Neural progenitor cell (in vitro differentiated cells): ENCODE measurements around the gene CGB1. TPM values are rescaled to one million over a fixed set of nuclear protein-coding genes. Genes with fewer than 3 reads are reported as not detected.
A peak's percentile ranks its signal among the peaks of the same experiment; 100 is the strongest.

Experiments used
- DNase-seq: peaks from one replicate; pipeline ENCODE4 v3.0.0-alpha.2; 2016; ENCODE audit warnings: low spot score
- H2AFZ ChIP-seq: fragments of 200-600 bp; sonication (generic); replicated peaks from 2 replicates; pipeline ENCODE4 v1.6.1; 2016; ENCODE audit warnings: antibody characterized with exemption
- H3F3A ChIP-seq: fragments of 200-600 bp; sonication (generic); 2 replicates; pipeline ENCODE4 v1.6.1; 2016; ENCODE audit warnings: antibody characterized with exemption, low read depth
- H3K27ac ChIP-seq: fragments of 200-600 bp; sonication (generic); 2 replicates; pipeline ENCODE4 v1.5.1; 2016; ENCODE audit warnings: mild to moderate bottlenecking
- H3K27me3 ChIP-seq: fragments of 200-600 bp; sonication (generic); 2 replicates; pipeline ENCODE4 v1.6.1; 2016; ENCODE audit warnings: mild to moderate bottlenecking, moderate library complexity
- H3K36me3 ChIP-seq: fragments of 200-600 bp; sonication (generic); 2 replicates; pipeline ENCODE4 v1.5.1; 2016
- H3K4me1 ChIP-seq: fragments of 200-600 bp; sonication (generic); 2 replicates; pipeline ENCODE4 v1.6.1; 2016; ENCODE audit warnings: mixed run types
- H3K4me2 ChIP-seq: fragments of 200-600 bp; sonication (generic); 2 replicates; pipeline ENCODE4 v1.6.1; 2016
- H3K4me3 ChIP-seq: fragments of 200-600 bp; sonication (generic); 2 replicates; pipeline ENCODE4 v1.5.1; 2016
- H3K79me2 ChIP-seq: fragments of 200-600 bp; sonication (generic); 2 replicates; pipeline ENCODE4 v1.6.1; 2016; ENCODE audit warnings: low read depth
- H3K9ac ChIP-seq: fragments of 200-600 bp; sonication (generic); 2 replicates; pipeline ENCODE4 v1.6.1; 2016
- H3K9me3 ChIP-seq: fragments of 200-600 bp; sonication (generic); 2 replicates; pipeline ENCODE4 v1.5.1; 2016; ENCODE audit warnings: low read depth
- H4K20me1 ChIP-seq: fragments of 200-600 bp; sonication (generic); 2 replicates; pipeline ENCODE4 v1.6.1; 2016; ENCODE audit warnings: low read depth
- H3K27ac Mint-ChIP-seq: 3 replicates; pipeline ENCODE4 v1.8.0; 2021; ENCODE audit warnings: mixed read lengths
- H3K27me3 Mint-ChIP-seq: 2 replicates; pipeline ENCODE4 v1.8.0; 2022; ENCODE audit warnings: low read depth, mild to moderate bottlenecking, inconsistent platforms, moderate library complexity, mixed read lengths; ENCODE audit not compliant: insufficient read depth
- H3K36me3 Mint-ChIP-seq: 3 replicates; pipeline ENCODE4 v1.8.0; 2021; ENCODE audit warnings: mixed read lengths
- H3K4me1 Mint-ChIP-seq: 3 replicates; pipeline ENCODE4 v1.8.0; 2021; ENCODE audit warnings: mixed read lengths
- H3K4me3 Mint-ChIP-seq: 3 replicates; pipeline ENCODE4 v1.8.0; 2021; ENCODE audit warnings: mild to moderate bottlenecking, moderate library complexity, mixed read lengths
- H3K9me3 Mint-ChIP-seq: 3 replicates; pipeline ENCODE4 v1.8.0; 2020; ENCODE audit warnings: mixed read lengths
- EZH2 ChIP-seq: fragments of 200-600 bp; sonication (generic); IDR thresholded peaks from 2 replicates; pipeline ENCODE4 v1.6.1; 2017; ENCODE audit warnings: antibody characterized with exemption, mild to moderate bottlenecking, moderate library complexity
- EZH2phosphoT487 ChIP-seq: fragments of 200-600 bp; sonication (generic); IDR thresholded peaks from 2 replicates; pipeline ENCODE4 v1.6.1; 2017; ENCODE audit warnings: antibody characterized with exemption
- total RNA-seq: library from RNA; depleted of rRNA; stranded (reverse); fragments of >200 nt; gene quantifications from 2 replicates; pipeline ENCODE4 v1.2.3, GENCODE V29; 2015; ENCODE audit warnings: low replicate concordance
- TF ChIP-seq, protein P1 (sequence below): fragments of 200-600 bp; sonication (generic); IDR thresholded peaks from 2 replicates; pipeline ENCODE4 v1.5.1; 2017; ENCODE audit warnings: antibody characterized with exemption, mild to moderate bottlenecking

The CGB1 gene
- total RNA-seq, 1 donor from 2014 or later: not detected

DNA sequence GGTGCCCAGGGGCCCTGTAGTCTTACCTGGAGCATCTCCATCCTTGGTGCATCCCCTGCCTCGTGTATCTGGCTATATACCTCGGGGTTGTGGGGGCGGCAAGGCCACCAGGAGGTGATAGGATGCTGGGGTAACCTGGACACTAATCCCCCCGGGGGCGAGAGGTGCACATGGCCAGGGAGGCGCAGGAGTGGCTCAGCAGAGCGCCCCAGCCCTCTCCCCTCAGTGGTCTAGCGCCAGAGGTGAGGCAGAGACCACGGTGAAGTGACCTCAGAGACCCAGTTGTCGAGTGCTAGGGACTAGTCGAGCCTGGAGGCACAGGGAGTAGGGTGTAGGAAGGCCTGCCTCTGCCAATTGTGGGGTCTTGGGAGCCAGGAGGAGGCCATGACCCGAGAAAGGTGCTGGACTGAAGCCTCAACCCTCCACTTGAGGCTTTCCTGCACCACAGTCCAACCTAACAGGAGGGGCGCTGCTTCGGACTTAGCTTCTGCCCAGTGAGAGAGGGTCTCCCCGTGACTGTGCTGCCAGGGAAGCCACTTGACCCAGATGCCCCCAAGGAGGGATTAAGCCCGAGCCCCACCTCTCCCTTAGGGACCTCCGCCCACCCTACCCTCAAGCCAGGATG, 19.5 kb downstream of the CGB1 start, which contains the start of gene LHB:
Gene LHB (minus strand): TSS at position 51 of the 625 bp plus-strand sequence. CDS start 10 bp downstream, at position 41.
- H3K27ac ChIP-seq: no peak within 1 kb of the TSS
- H3K4me1 Mint-ChIP-seq: peaks cover 19% of the 10 kb centered on the region
- H3K9me3 ChIP-seq: no peaks in the 10 kb centered on the region
- no peak for DNase-seq
- peaks cover 12% of the 10 kb centered on the region for H3K4me1 ChIP-seq
- TF ChIP-seq, protein P1, sequence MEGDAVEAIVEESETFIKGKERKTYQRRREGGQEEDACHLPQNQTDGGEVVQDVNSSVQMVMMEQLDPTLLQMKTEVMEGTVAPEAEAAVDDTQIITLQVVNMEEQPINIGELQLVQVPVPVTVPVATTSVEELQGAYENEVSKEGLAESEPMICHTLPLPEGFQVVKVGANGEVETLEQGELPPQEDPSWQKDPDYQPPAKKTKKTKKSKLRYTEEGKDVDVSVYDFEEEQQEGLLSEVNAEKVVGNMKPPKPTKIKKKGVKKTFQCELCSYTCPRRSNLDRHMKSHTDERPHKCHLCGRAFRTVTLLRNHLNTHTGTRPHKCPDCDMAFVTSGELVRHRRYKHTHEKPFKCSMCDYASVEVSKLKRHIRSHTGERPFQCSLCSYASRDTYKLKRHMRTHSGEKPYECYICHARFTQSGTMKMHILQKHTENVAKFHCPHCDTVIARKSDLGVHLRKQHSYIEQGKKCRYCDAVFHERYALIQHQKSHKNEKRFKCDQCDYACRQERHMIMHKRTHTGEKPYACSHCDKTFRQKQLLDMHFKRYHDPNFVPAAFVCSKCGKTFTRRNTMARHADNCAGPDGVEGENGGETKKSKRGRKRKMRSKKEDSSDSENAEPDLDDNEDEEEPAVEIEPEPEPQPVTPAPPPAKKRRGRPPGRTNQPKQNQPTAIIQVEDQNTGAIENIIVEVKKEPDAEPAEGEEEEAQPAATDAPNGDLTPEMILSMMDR: no peak
- TF ChIP-seq EZH2 (no peak), EZH2phosphoT487 (no peak)
- peaks cover 25% of the 10 kb centered on the region for H3K27me3 Mint-ChIP-seq
- peaks cover 6% of the 10 kb centered on the region for H3K36me3 Mint-ChIP-seq
- no peaks in the 10 kb centered on the region for H3K36me3 ChIP-seq
- H3K4me3 Mint-ChIP-seq: no peak within 1 kb of the TSS
- H3K4me2 ChIP-seq: peak within 1 kb of the TSS; percentile 92
- H3K9ac ChIP-seq: no peak within 1 kb of the TSS
- H3K4me3 ChIP-seq: peak within 1 kb of the TSS; percentile 56
- peaks cover 8% of the 10 kb centered on the region for H4K20me1 ChIP-seq
- peaks cover 52% of the 10 kb centered on the region for H3K27me3 ChIP-seq
- H2AFZ ChIP-seq: no peak within 1 kb of the TSS
- no peak within 1 kb of the TSS for H3K27ac Mint-ChIP-seq
- no peaks in the 10 kb centered on the region for H3K79me2 ChIP-seq
- H3K9me3 Mint-ChIP-seq: peaks cover 2% of the 10 kb centered on the region
- H3F3A ChIP-seq: peaks cover 21% of the 10 kb centered on the region

DNA sequence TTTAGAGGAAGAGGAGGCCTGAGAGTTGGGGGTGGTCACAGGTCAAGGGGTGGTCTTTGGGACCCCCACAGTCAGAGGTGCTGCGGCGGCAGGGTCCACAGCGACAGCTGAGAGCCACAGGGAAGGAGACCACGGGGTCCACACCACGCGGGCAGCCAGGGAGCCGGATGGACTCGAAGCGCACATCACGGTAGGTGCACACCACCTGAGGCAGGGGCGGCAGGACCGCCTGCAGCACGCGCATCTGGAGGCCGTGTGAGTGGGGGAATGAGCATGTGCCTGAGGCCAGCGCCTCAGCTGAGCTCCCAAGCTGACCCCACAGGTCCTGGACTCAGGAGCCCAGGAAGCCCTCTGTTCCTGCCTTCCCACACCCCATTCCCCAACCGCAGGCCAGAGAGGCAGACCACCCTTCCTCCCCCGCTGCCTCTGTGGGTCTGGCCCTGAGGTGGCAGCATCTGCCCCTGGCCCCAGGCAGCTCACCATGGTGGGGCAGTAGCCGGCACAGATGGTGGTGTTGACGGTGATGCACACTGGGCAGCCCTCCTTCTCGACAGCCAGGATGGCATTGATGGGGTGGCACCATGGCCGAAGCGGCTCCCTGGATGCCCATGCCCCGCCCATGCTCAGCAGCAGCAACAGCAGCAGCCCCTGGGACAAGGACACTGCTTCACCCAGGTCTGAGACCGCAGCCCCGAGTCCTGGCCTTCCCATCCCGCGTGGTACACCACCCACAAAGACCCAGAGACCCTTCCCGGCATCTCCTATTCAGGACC, 20.4 kb downstream of the CGB1 start:
- H3K4me1 Mint-ChIP-seq: peaks cover 15% of the 10 kb centered on the region
- Histone ChIP-seq H3K9ac (no peak overlapping the region), H3K27ac (no peak overlapping the region), H3K27me3 (peaks cover 43% of the 10 kb centered on the region), H3K4me2 (no peak overlapping the region), H3K4me1 (peaks cover 12% of the 10 kb centered on the region), H3K4me3 (no peak overlapping the region), H3K9me3 (no peaks in the 10 kb centered on the region), H3F3A (peaks cover 21% of the 10 kb centered on the region), H3K36me3 (no peaks in the 10 kb centered on the region), H3K79me2 (no peaks in the 10 kb centered on the region), H4K20me1 (peaks cover 8% of the 10 kb centered on the region), H2AFZ (no peak overlapping the region)
- H3K27me3 Mint-ChIP-seq: peaks cover 20% of the 10 kb centered on the region
- no peak for TF ChIP-seq EZH2
- TF ChIP-seq EZH2phosphoT487: no peak
- TF ChIP-seq, protein P1: no peak
- peaks cover 6% of the 10 kb centered on the region for H3K36me3 Mint-ChIP-seq
- no peak overlapping the region for H3K4me3 Mint-ChIP-seq
- H3K9me3 Mint-ChIP-seq: peaks cover 2% of the 10 kb centered on the region
- no peak overlapping the region for H3K27ac Mint-ChIP-seq
- DNase-seq: no peak

DNA sequence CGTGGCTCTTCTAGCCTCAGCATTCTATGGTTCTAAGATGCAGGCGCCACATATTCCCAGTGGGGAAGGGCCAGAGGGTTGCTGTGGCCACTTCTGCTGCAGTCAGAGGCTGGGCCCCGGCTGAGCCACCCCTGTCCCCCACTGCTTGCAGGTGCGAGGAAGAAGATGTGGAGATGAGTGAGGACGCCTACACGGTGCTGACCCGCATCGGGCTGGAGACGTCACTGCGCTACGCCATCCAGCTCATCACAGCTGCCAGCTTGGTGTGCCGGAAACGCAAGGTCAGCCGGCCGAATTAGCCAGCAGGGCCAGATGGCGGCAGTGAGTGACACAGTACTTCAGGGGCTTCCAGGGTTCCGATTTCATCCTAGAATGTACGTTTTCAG, 21.8 kb downstream of the CGB1 start:
- H3K36me3 Mint-ChIP-seq: peaks cover 9% of the 10 kb centered on the region
- H3K27me3 Mint-ChIP-seq: peaks cover 13% of the 10 kb centered on the region
- no peak for DNase-seq
- peaks cover 29% of the 10 kb centered on the region for H3K27me3 ChIP-seq
- H3K4me2 ChIP-seq: no peak overlapping the region
- H3K9me3 Mint-ChIP-seq: peaks cover 2% of the 10 kb centered on the region
- no peaks in the 10 kb centered on the region for H3K79me2 ChIP-seq
- H3K9ac ChIP-seq: no peak overlapping the region
- no peak overlapping the region for H3K27ac ChIP-seq
- no peaks in the 10 kb centered on the region for H3K9me3 ChIP-seq
- TF ChIP-seq EZH2phosphoT487 (no peak), EZH2 (no peak)
- TF ChIP-seq, protein P1: no peak
- no peak overlapping the region for H3K4me3 ChIP-seq
- no peak overlapping the region for H3K4me3 Mint-ChIP-seq
- peaks cover 8% of the 10 kb centered on the region for H4K20me1 ChIP-seq
- peaks cover 4% of the 10 kb centered on the region for H3K4me1 Mint-ChIP-seq
- H3F3A ChIP-seq: peaks cover 12% of the 10 kb centered on the region
- no peak overlapping the region for H2AFZ ChIP-seq
- no peaks in the 10 kb centered on the region for H3K36me3 ChIP-seq
- peaks cover 12% of the 10 kb centered on the region for H3K4me1 ChIP-seq
- no peak overlapping the region for H3K27ac Mint-ChIP-seq
